Pancreas (tissue), 10 donors: Measurements from ENCODE around the gene GET3. TPM values are rescaled to one million over a fixed set of nuclear protein-coding genes. Genes with fewer than 3 reads are reported as not detected.
"Not testable (repeated sequence)": the region's sequence is repeated elsewhere in the genome, so short reads cannot be mapped to it uniquely, and the experiment has no call there.

Experiments
- ATAC-seq, 4 donors: fragments of 200-7000 bp; cut with Tn5 transposase; one replicate each; pipeline versions ENCODE4 v1.8.0 to v1.9.1; 2020; ENCODE audit warnings: mild to moderate bottlenecking in 4 of 4, moderate library complexity in 4 of 4
- DNase-seq, 6 donors: peaks; one replicate each; pipeline ENCODE4 v3.0.0-alpha.2; 2020
- FAIRE-seq: peaks from 2 replicates; lab custom pipeline; 2012; peaks lifted over from hg19 to GRCh38; lab: Jason Lieb, UNC
- H3K27ac ChIP-seq, 4 donors: fragments of 200-600 bp; sonication (generic); 1 replicate in 3 of 4; 2 replicates in 1 of 4; pipeline versions ENCODE4 v1.5.0 to v1.8.0; 2020
- H3K27me3 ChIP-seq, 4 donors: fragments of 200-600 bp; one replicate each; pipeline ENCODE4 v1.8.0; 2021
- H3K36me3 ChIP-seq, 3 donors: fragments of 200-600 bp; sonication (generic) in 1 of 3; one replicate each; pipeline versions ENCODE4 v1.5.0 to v1.8.0; 2020 to 2021
- H3K4me1 ChIP-seq, 3 donors: fragments of 200-600 bp; one replicate each; pipeline ENCODE4 v1.8.0; 2021
- H3K4me3 ChIP-seq, 4 donors: fragments of 200-600 bp; sonication (generic) in 2 of 4; one replicate each; pipeline versions ENCODE4 v1.5.0 to v1.8.0; 2020 to 2021
- H3K9me3 ChIP-seq, 4 donors: fragments of 200-600 bp; one replicate each; pipeline ENCODE4 v1.8.0; 2021
- WGBS, 2 donors: extraction: QIAGEN DNeasy Blood & Tissue Kit; methylation state at CpG; one replicate each; pipeline ENCODE4 v1.1.7; 2013; 5-methylcytosine and 5-hydroxymethylcytosine counted together
- intact Hi-C, 3 donors: fragments of 100-400 bp; cut with DNase I; formaldehyde crosslinking; loops; one replicate each; pipeline versions ENCODE4 v1.11.1 to v1.14.2; 2022
- polyA plus RNA-seq, 2 donors: library from polyadenylated mRNA; stranded (reverse); fragments of 200-250 nt; gene quantifications; one replicate each; pipeline ENCODE4 v1.2.3, GENCODE V29; 2013
- total RNA-seq, 6 donors: library from RNA; stranded (reverse); fragmentation: NEBNext Ultra II Directional in 4 of 6; extraction: Animal tissue kit (Norgen Biotek cat#: 25700) in 4 of 6; gene quantifications; one replicate each; pipeline versions ENCODE4 v1.2.1 to v1.2.4, GENCODE V29; 2021 to 2023
- TF ChIP-seq, protein P1 (sequence below), 4 donors: fragments of 200-600 bp; sonication (generic) in 3 of 4; IDR thresholded peaks; one replicate each; pipeline versions ENCODE4 v1.5.0 to v1.8.0; 2021; ENCODE audit warnings: antibody characterized with exemption in 4 of 4
- donor health status: healthy with polysubstance abuse.
- donor health status: DM: no; HTN: no; CAD: no; lungs with moderate emphysema.
- donor health status: DM: no; HTN: no; CAD: no.
- donor health status: control.
- donor health status: control.
- donor health status: Bipolar disorder and iron deficiency.
- donor health status: DM: yes; HTN: yes; CAD: no.
- donor health status: DM: no; HTN: no; CAD: no.
- donor health status: DM: no; HTN: no; CAD: no.
- donor health status: DM: yes; HTN: yes; CAD: no.

GET3 gene
- total and polyA plus RNA-seq, 8 donors: 16.6 to 48.2 (median 29.8) TPM

GRCh38 chr19:12794196-12794941 is 57.1 kb downstream of the GET3 start:
- Histone ChIP-seq H3K4me3 (peak overlapping the region in 2 of 4 donors; percentile 70 to 81), H3K27ac (peak overlapping the region; percentile 95 to 100 (median 99)), H3K4me1 (peaks cover under 1 to 12% (median 8%) of the 10 kb centered on the region in 3 donors), H3K9me3 (no peaks in the 10 kb centered on the region), H3K27me3 (no peaks in the 10 kb centered on the region), H3K36me3 (peaks cover 0 to 4% (median 0%) of the 10 kb centered on the region in 3 donors)
- FAIRE-seq (no peak), DNase-seq (peak in 2 of 6 donors; percentile 33 to 36), ATAC-seq (no peak)
- TF ChIP-seq, protein P1, sequence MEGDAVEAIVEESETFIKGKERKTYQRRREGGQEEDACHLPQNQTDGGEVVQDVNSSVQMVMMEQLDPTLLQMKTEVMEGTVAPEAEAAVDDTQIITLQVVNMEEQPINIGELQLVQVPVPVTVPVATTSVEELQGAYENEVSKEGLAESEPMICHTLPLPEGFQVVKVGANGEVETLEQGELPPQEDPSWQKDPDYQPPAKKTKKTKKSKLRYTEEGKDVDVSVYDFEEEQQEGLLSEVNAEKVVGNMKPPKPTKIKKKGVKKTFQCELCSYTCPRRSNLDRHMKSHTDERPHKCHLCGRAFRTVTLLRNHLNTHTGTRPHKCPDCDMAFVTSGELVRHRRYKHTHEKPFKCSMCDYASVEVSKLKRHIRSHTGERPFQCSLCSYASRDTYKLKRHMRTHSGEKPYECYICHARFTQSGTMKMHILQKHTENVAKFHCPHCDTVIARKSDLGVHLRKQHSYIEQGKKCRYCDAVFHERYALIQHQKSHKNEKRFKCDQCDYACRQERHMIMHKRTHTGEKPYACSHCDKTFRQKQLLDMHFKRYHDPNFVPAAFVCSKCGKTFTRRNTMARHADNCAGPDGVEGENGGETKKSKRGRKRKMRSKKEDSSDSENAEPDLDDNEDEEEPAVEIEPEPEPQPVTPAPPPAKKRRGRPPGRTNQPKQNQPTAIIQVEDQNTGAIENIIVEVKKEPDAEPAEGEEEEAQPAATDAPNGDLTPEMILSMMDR (IDR thresholded peaks at IDR 0.05): no peak
- intact Hi-C loops: no loop called here
- 58 to 68% methylated on average over 7 of the region's 7 CpGs for WGBS, 2 donors

DNA sequence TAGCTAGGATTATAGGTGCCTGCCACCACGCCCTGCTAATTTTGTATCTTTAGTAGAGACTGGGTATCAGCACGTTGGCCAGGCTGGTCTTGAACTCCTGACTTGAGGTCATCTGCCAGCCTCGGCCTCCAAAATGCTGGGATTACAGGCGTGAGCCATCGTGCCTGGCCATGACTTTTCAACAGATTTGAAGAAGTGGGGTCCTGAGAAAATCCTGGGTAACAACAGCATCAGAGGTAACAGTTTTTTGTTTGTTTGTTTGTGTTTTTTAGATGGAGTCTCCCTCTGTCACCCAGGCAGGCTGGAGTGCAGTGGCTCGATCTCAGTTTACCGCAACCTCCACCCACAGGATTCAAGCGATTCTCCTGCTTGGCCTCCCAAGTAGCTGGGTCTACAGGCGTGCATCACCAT is 57.7 kb downstream of the GET3 start:
- 88% methylated on average over 9 of the region's 9 CpGs for WGBS, 2 donors
- no peak for FAIRE-seq
- no peaks in the 10 kb centered on the region for H3K27me3 ChIP-seq
- peaks cover 0 to 12% (median 8%) of the 10 kb centered on the region in 3 donors for H3K4me1 ChIP-seq
- H3K36me3 ChIP-seq: peaks cover 0 to 10% (median 0%) of the 10 kb centered on the region in 3 donors
- no peak for ATAC-seq
- intact Hi-C loops: loop anchor here in 1 of 3 donors (5.0 kb wide), 1 partner anchor 33 kb away; no protein-coding TSS in a partner anchor
- no peaks in the 10 kb centered on the region for H3K9me3 ChIP-seq
- H3K27ac ChIP-seq: peak overlapping the region in 2 of 4 donors; percentile 95 to 99
- TF ChIP-seq, protein P1 (IDR thresholded peaks at IDR 0.05): no peak
- H3K4me3 ChIP-seq: no peak overlapping the region
- peak in 2 of 6 donors; percentile 32 to 42 for DNase-seq

GRCh38 chr19:12796146-12797071 is 59.1 kb downstream of the GET3 start:
- intact Hi-C loops: loop anchor here in 1 of 3 donors (2.0 to 5.0 kb wide), 2 partner anchors 20 to 34 kb away; no protein-coding TSS in a partner anchor
- FAIRE-seq (no peak), DNase-seq (peak in 5 of 6 donors; percentile 71 to 84 (median 80)), ATAC-seq (peak in 3 of 4 donors; percentile 23 to 34 (median 29))
- H3K4me3 ChIP-seq: no peak overlapping the region
- H3K4me1 ChIP-seq: peaks cover 0 to 20% (median 3%) of the 10 kb centered on the region in 3 donors
- H3K9me3 ChIP-seq: no peaks in the 10 kb centered on the region
- 10 to 11% methylated on average over 18 of the region's 18 CpGs for WGBS, 2 donors
- H3K27ac ChIP-seq: peak overlapping the region in 2 of 4 donors; percentile 23 to 42
- H3K36me3 ChIP-seq: peaks cover 0 to 11% (median 0%) of the 10 kb centered on the region in 3 donors
- no peaks in the 10 kb centered on the region for H3K27me3 ChIP-seq
- TF ChIP-seq, protein P1 (IDR thresholded peaks at IDR 0.05): peak; percentile 79 to 93 (median 88)

DNA sequence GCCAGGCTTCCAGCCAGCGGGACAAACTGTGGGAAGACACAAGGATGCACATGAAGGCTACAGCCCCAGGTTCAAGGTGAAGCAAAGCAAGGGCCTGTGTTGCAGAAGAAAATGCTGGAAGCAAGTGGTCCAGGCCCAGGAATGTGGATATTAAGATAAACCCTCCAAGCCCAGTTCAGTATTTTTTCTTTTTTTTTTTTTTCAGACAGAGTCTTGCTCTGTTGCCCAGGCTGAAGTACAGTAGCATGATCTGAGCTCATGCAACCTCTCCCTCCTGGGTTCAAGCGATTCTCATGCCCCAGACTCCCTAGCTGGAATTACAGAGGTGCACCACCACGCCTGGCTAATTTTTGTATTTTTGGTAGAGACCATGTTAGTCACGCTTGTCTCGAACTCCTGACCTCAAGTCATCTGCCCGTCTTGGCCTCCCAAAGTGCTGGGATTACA is 59.9 kb downstream of the GET3 start:
- Histone ChIP-seq H3K9me3 (no peaks in the 10 kb centered on the region), H3K27me3 (no peaks in the 10 kb centered on the region), H3K36me3 (peaks cover 0 to 11% (median 0%) of the 10 kb centered on the region in 3 donors), H3K4me1 (peaks cover 0 to 20% (median 3%) of the 10 kb centered on the region in 3 donors), H3K4me3 (no peak overlapping the region), H3K27ac (no peak overlapping the region)
- no peak for ATAC-seq
- intact Hi-C loops: loop anchor here in 1 of 3 donors (2.0 to 5.0 kb wide), 2 partner anchors 20 to 35 kb away; no protein-coding TSS in a partner anchor
- no peak for FAIRE-seq
- DNase-seq: peak in 1 of 6 donors; percentile 24
- TF ChIP-seq, protein P1 (IDR thresholded peaks at IDR 0.05): no peak
- WGBS, 2 donors: 90 to 94% methylated on average over 6 of the region's 6 CpGs

DNA sequence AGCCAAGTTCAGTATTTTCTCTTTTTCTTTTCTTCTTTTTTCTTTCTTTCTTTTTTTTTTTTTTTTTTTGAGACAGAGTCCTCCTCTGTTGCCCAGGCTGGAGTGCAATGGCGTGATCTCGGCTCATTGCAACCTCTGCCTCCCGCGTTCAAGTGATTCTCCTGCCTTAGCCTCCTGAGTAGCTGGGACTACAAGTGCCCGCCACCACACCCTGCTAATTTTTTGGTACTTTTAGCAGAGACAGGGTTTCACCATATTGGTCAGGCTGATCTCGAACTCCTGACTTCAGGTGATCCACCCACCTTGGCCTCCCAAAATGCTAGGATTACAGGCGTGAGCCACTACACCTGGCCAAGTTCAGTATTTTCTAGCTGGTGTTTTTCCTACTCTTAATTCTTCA is 60.3 kb downstream of the GET3 start:
- intact Hi-C loops: loop anchor here in 1 of 3 donors (2.0 to 5.0 kb wide), 2 partner anchors 21 to 35 kb away; no protein-coding TSS in a partner anchor
- H3K27ac ChIP-seq, H3K4me3 ChIP-seq, H3K27me3 ChIP-seq, H3K9me3 ChIP-seq, ATAC-seq, DNase-seq, FAIRE-seq: not testable (repeated sequence)
- Histone ChIP-seq H3K36me3 (peaks cover 0 to 11% (median 0%) of the 10 kb centered on the region in 3 donors), H3K4me1 (peaks cover 0 to 20% (median 3%) of the 10 kb centered on the region in 3 donors)
- 94 to 97% methylated on average over 7 of the region's 7 CpGs for WGBS, 2 donors
